Neural cell (in vitro differentiated cells): ENCODE measurements around the gene RMRP. TPM values are rescaled to one million over a fixed set of nuclear protein-coding genes. Genes with fewer than 3 reads are reported as not detected.

Experiments
- H2AFZ ChIP-seq: fragments of 200-600, 300-800 bp; sonication (generic), shearing (Covaris generic); 2 replicates; pipeline ENCODE4 v1.6.0; 2014; ENCODE audit warnings: low read depth, mild to moderate bottlenecking, antibody characterized with exemption, low read length, moderate library complexity
- H3F3A ChIP-seq: fragments of 200-600 bp; shearing (Covaris generic); 2 replicates; pipeline ENCODE4 v1.6.1; 2016; ENCODE audit warnings: mild to moderate bottlenecking, moderate library complexity, mixed read lengths, antibody characterized with exemption, low read length; ENCODE audit not compliant: insufficient read depth, poor library complexity, severe bottlenecking
- H3K27ac ChIP-seq: fragments of 200-600, 300-800 bp; sonication (generic), shearing (Covaris generic); 2 replicates; pipeline ENCODE4 v1.5.1; 2014; ENCODE audit warnings: mild to moderate bottlenecking, low read length, moderate library complexity
- H3K27me3 ChIP-seq: fragments of 300-800, 200-600 bp; sonication (generic), shearing (Covaris generic); 2 replicates; pipeline ENCODE4 v1.6.0; 2014; ENCODE audit warnings: mild to moderate bottlenecking, low read depth, low read length, moderate library complexity; ENCODE audit not compliant: insufficient read depth
- H3K36me3 ChIP-seq: fragments of 300-800, 200-600 bp; sonication (generic), shearing (Covaris generic); 2 replicates; pipeline ENCODE4 v1.5.1; 2014; ENCODE audit warnings: mild to moderate bottlenecking, antibody characterized with exemption, low read length, moderate library complexity; ENCODE audit not compliant: insufficient read depth
- H3K4me2 ChIP-seq: fragments of 300-800, 200-600 bp; sonication (generic), shearing (Covaris generic); 2 replicates; pipeline ENCODE4 v1.6.0; 2014; ENCODE audit warnings: mild to moderate bottlenecking, low read length
- H3K4me3 ChIP-seq: fragments of 300-800, 200-600 bp; sonication (generic), shearing (Covaris generic); 2 replicates; pipeline ENCODE4 v1.5.1; 2014; ENCODE audit warnings: mild to moderate bottlenecking, low read length, moderate library complexity
- H3K79me2 ChIP-seq: fragments of 200-600 bp; shearing (Covaris generic); replicated peaks from 2 replicates; pipeline ENCODE4 v1.6.0; 2014; ENCODE audit warnings: mild to moderate bottlenecking, low read length, moderate library complexity; ENCODE audit not compliant: insufficient read depth
- H3K9ac ChIP-seq: fragments of 300-800, 200-600 bp; sonication (generic), shearing (Covaris generic); 2 replicates; pipeline ENCODE4 v1.6.1; 2016; ENCODE audit warnings: mild to moderate bottlenecking, low read length, mixed read lengths
- H3K9me2 ChIP-seq: fragments of 200-600 bp; shearing (Covaris generic); 2 replicates; pipeline ENCODE4 v1.6.1; 2016; ENCODE audit warnings: mild to moderate bottlenecking, low read length, mixed read lengths; ENCODE audit not compliant: insufficient read depth
- H3K9me3 ChIP-seq: fragments of 200-600, 300-800 bp; sonication (generic), shearing (Covaris generic); 2 replicates; pipeline ENCODE4 v1.6.1; 2016; ENCODE audit warnings: mild to moderate bottlenecking, mixed run types, low read length, moderate library complexity, mixed read lengths
- H4K20me1 ChIP-seq: fragments of 200-600 bp; shearing (Covaris generic); 2 replicates; pipeline ENCODE4 v1.6.1; 2016; ENCODE audit warnings: mild to moderate bottlenecking, mixed run types; ENCODE audit not compliant: insufficient read depth
- CTCF ChIP-seq: fragments of 450-650 bp; IDR thresholded peaks from 2 replicates; pipeline ENCODE4 v1.5.1; 2014; ENCODE audit warnings: antibody characterized with exemption, mild to moderate bottlenecking, moderate library complexity; ENCODE audit not compliant: poor library complexity, severe bottlenecking
- EP300 ChIP-seq: fragments of 450-650 bp; conservative IDR thresholded peaks from 2 replicates; pipeline ENCODE4 v1.6.1; 2014; ENCODE audit warnings: antibody characterized with exemption, mild to moderate bottlenecking, moderate library complexity; ENCODE audit not compliant: poor library complexity, severe bottlenecking
- EZH2 ChIP-seq: fragments of 200-600, 300-800 bp; shearing (Covaris generic), sonication (generic); IDR thresholded peaks from 2 replicates; pipeline ENCODE4 v1.6.1; 2014; ENCODE audit warnings: antibody characterized with exemption, low read length, borderline replicate concordance, mild to moderate bottlenecking; ENCODE audit not compliant: insufficient read depth, poor library complexity, severe bottlenecking
- MXI1 ChIP-seq: fragments of 450-650 bp; conservative IDR thresholded peaks from 2 replicates; pipeline ENCODE4 v1.6.1; 2014; ENCODE audit warnings: antibody characterized with exemption, mild to moderate bottlenecking; ENCODE audit not compliant: poor library complexity, severe bottlenecking
- POLR2AphosphoS5 ChIP-seq: IDR thresholded peaks from 2 replicates; pipeline ENCODE4 v1.6.1; 2012
- RAD21 ChIP-seq: fragments of 450-650 bp; conservative IDR thresholded peaks from 2 replicates; pipeline ENCODE4 v1.6.1; 2014; ENCODE audit warnings: antibody characterized with exemption, mild to moderate bottlenecking, moderate library complexity
- REST ChIP-seq: IDR thresholded peaks from 2 replicates; pipeline ENCODE4 v1.6.1; 2012; ENCODE audit warnings: borderline replicate concordance
- SMC3 ChIP-seq: fragments of 450-650 bp; conservative IDR thresholded peaks from 2 replicates; pipeline ENCODE4 v1.6.1; 2014; ENCODE audit warnings: antibody characterized with exemption, mild to moderate bottlenecking, moderate library complexity; ENCODE audit not compliant: poor library complexity
- TAF1 ChIP-seq: IDR thresholded peaks from 2 replicates; pipeline ENCODE4 v1.6.1; 2012; ENCODE audit warnings: low read depth
- polyA plus RNA-seq: library from polyadenylated mRNA; depleted of rRNA; stranded (reverse); fragments of >200 nt; gene quantifications from 2 replicates; pipeline ENCODE4 v1.2.3, GENCODE V29; 2014

Gene RMRP
- polyA plus RNA-seq, 1 donor from 2014 or later, result not detected

GRCh38 chr9:35684921-35685320 is 27.1 kb upstream of the RMRP start:
- no peak for TF ChIP-seq POLR2AphosphoS5
- no peak for TF ChIP-seq CTCF
- no peak for TF ChIP-seq EZH2
- TF ChIP-seq RAD21, result no peak
- TF ChIP-seq SMC3, result no peak
- no peak for TF ChIP-seq MXI1
- no peak for TF ChIP-seq TAF1
- no peak for TF ChIP-seq REST
- TF ChIP-seq EP300, result no peak
- H2AFZ ChIP-seq, result no peak overlapping the region
- no peak overlapping the region for H3K9ac ChIP-seq
- H4K20me1 ChIP-seq, result no peaks in the 10 kb centered on the region
- H3K36me3 ChIP-seq, result no peaks in the 10 kb centered on the region
- no peaks in the 10 kb centered on the region for H3K9me2 ChIP-seq
- no peaks in the 10 kb centered on the region for H3K79me2 ChIP-seq
- no peaks in the 10 kb centered on the region for H3F3A ChIP-seq
- peaks cover 10% of the 10 kb centered on the region for H3K27me3 ChIP-seq
- H3K4me2 ChIP-seq, result no peak overlapping the region
- H3K27ac ChIP-seq, result no peak overlapping the region
- no peak overlapping the region for H3K4me3 ChIP-seq
- H3K9me3 ChIP-seq, result no peaks in the 10 kb centered on the region

- no peaks in the 10 kb centered on the region for H3K79me2 ChIP-seq
- H3K4me2 ChIP-seq, result no peak overlapping the region
- no peaks in the 10 kb centered on the region for H3K9me2 ChIP-seq
- no peaks in the 10 kb centered on the region for H4K20me1 ChIP-seq
- H3K9me3 ChIP-seq, result no peaks in the 10 kb centered on the region
- no peak overlapping the region for H2AFZ ChIP-seq
- H3K27ac ChIP-seq, result no peak overlapping the region
- no peaks in the 10 kb centered on the region for H3K27me3 ChIP-seq
- H3K36me3 ChIP-seq, result no peaks in the 10 kb centered on the region
- no peak for TF ChIP-seq MXI1
- no peak for TF ChIP-seq TAF1
- no peak for TF ChIP-seq EZH2
- TF ChIP-seq EP300, result no peak
- no peak for TF ChIP-seq SMC3
- no peak for TF ChIP-seq REST
- no peak for TF ChIP-seq POLR2AphosphoS5
- no peak overlapping the region for H3K4me3 ChIP-seq
- H3K9ac ChIP-seq, result no peak overlapping the region
- H3F3A ChIP-seq, result no peaks in the 10 kb centered on the region
These were observed 25.5 kb upstream of the RMRP start for GRCh38 chr9:35683323-35683722.
